GM21576 (cell line): Measurements from ENCODE around the gene LRP10.
A peak's percentile ranks its signal among the peaks of the same experiment; 100 is the strongest.
"Not testable (repeated sequence)": the region's sequence is repeated elsewhere in the genome, so short reads cannot be mapped to it uniquely, and the experiment has no call there.

Source experiments
- ATAC-seq: cut with Tn5 transposase; IDR thresholded peaks from one replicate; pipeline ENCODE4 v1.9.1; 2021; ENCODE audit warnings: mild to moderate bottlenecking, moderate library complexity; ENCODE audit not compliant: unreplicated experiment

Gene LRP10

GRCh38 chr14:22860377-22860776 is 11.2 kb upstream of the LRP10 start:
- not testable (repeated sequence) for ATAC-seq

- ATAC-seq: no peak
Observed at GRCh38 chr14:22861651-22862050, 9.9 kb upstream of the LRP10 start.

DNA sequence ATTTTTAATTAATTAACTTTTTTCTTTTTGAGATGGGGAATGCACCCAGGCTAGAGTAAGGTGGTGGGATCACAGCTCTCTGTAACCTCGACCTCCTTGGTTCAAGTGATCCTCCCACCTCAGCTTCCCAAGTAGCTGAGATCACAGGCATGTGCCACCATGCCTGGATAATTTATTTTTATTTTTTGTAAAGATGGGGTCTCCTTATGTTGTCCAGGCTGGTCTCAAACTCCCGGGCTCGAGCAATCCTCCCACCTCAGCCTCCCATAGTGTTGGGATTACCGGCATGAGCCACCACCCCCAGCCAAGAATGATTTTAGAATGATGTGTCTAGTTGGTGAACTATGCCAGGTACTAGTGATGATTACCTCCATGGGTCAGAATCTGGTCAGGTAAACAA is 6.6 kb upstream of the LRP10 start:
- no peak for ATAC-seq

DNA sequence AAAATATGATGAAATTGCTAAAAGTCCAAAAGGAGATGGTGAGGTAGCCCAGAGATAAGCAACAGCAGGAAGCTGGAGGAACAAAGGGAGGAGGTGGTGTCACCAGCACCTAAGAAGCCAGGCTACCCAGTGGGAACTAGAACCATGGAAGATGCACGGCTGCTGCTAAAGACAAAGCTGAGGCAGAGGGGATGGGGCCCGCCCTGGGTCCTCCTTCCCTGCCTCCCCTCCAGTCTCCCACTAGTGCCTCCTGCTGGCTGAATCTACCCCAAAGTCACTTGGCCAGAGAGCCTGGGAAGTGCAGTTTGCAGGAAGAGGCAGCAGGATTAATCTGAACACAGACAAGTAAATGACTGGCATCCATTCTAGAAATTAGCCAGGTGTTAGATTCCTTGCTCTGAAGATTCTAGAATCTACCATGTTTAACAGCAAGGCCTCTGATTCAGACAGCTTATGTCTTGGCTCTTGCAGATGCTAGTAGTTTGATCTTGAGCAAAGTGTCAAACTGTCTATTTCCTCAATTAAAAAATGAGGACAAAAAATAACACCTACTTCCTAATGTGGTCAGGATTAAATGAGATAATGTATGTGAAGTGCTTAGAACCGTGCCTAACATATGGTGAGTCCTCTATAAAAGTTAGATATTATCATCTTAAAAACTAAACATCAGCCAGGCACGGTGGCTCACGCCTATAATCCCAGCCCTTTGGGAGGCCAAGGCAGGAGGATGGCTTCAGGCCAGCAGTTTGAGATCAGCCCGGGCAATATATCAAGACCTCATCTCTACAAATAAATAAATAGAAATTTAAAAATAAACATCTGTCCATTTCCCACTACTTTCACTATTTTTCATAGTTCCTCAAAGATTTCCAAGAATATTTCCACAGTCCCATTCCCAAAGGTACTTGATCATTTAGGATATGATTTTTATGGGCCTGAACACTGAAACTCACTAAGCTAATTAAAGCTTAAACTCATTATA is 5.8 kb upstream of the LRP10 start:
- no peak for ATAC-seq

DNA sequence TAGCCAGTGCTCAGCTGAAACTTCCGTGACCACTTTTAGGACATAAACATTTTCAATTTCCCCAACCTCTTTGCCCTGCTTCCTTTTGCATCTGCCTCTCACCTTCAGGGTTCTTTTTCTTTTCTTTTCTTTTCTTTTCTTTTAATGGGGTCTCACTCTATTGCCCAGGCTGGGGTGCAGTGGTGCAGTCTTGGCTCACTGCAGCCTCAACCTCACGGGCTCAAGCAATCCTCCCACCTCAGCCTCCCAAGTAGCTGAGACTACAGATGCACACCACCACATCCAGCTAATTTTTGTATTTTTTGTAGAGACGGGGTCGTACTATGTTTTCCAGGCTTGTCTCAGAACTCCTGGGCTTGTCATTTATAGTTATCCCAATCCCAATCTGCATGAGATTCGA is 4.7 kb upstream of the LRP10 start:
- ATAC-seq: no peak

DNA sequence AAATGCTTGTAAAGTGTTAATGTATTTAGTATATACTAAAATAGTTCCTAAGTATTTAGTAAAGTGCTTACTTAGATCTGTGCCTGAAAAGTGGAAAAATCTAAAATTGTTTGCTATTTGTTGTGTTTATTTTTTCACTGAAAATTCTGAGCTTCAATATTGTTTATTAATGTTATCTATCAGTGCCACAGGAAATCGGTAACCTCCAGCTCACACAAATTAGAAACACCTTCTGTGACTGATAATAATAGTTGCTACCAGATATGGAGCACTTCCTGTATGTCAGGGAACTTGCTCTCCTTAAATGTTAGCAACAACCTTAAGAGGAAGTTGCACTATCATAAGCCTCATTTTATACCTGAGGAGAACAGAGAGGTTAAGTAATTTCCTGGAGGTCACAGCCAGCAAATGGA is 723 bp upstream of the LRP10 start:
- peak; percentile 44 for ATAC-seq

DNA sequence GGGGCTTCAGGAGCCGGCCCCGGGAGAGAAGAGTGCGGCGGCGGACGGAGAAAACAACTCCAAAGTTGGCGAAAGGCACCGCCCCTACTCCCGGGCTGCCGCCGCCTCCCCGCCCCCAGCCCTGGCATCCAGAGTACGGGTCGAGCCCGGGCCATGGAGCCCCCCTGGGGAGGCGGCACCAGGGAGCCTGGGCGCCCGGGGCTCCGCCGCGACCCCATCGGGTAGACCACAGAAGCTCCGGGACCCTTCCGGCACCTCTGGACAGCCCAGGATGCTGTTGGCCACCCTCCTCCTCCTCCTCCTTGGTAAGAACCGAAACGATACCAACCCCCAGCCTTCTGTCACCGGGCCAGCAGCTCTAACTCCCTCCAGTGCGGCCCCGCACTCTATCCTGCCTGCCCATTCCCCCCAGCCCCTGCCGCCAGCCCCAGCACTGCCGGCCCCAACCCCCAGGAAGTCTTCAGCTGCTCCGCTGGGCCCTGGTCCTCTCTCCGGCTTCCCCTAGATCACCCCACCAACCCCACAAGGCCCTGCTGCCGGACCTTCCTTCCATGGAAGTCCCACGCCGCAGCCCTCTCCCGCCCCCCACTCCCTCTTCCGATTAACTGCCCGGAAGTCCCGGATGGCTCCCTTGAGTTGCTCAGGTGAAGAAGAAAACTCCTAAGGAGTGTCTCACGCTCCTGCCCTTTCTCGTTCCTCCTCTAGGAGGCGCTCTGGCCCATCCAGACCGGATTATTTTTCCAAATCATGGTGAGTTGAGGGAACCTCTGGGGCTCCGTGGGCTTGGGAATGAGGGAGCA is 693 bp downstream of the LRP10 start:
- ATAC-seq: peak; percentile 18

DNA sequence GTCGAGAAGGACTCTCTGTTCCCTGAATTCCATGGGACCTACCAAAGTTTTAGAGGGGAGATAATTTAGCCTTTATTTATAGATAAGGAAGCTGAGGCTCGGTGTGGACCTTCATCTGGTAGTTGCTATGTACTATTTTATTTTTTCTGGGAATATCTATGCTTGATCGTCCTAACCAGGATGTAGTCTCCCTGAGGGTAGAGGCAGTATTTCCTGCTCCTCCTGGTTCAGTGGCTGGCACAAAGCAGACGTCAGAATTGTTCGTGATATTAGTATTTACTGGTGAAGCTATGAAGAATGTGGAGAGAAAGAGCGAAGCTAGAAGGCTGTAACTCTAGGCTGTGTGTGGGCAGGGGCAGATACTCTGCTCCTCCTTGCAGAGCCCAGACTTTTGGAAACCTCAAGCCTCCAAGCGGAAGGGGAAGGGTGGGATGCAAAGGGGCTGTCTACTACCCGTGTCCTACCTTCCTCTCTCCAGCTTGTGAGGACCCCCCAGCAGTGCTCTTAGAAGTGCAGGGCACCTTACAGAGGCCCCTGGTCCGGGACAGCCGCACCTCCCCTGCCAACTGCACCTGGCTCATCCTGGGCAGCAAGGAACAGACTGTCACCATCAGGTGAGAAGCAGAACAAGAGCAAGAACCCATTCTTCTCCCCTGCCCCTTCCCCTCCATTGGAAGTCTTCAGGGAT is 1.4 kb downstream of the LRP10 start:
- ATAC-seq: no peak

DNA sequence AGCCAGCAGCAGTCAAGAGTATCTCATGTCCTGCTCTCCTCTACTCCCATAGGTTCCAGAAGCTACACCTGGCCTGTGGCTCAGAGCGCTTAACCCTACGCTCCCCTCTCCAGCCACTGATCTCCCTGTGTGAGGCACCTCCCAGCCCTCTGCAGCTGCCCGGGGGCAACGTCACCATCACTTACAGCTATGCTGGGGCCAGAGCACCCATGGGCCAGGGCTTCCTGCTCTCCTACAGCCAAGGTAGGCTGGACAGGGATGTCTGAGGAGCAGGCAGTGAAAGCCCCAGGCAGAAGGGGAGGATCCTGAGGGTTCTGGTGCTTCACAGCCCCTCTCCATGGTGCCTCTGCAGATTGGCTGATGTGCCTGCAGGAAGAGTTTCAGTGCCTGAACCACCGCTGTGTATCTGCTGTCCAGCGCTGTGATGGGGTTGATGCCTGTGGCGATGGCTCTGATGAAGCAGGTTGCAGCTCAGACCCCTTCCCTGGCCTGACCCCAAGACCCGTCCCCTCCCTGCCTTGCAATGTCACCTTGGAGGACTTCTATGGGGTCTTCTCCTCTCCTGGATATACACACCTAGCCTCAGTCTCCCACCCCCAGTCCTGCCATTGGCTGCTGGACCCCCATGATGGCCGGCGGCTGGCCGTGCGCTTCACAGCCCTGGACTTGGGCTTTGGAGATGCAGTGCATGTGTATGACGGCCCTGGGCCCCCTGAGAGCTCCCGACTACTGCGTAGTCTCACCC is 3.6 kb downstream of the LRP10 start:
- no peak for ATAC-seq

DNA sequence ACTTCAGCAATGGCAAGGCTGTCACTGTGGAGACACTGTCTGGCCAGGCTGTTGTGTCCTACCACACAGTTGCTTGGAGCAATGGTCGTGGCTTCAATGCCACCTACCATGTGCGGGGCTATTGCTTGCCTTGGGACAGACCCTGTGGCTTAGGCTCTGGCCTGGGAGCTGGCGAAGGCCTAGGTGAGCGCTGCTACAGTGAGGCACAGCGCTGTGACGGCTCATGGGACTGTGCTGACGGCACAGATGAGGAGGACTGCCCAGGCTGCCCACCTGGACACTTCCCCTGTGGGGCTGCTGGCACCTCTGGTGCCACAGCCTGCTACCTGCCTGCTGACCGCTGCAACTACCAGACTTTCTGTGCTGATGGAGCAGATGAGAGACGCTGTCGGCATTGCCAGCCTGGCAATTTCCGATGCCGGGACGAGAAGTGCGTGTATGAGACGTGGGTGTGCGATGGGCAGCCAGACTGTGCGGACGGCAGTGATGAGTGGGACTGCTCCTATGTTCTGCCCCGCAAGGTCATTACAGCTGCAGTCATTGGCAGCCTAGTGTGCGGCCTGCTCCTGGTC is 4.3 kb downstream of the LRP10 start:
- no peak for ATAC-seq

DNA sequence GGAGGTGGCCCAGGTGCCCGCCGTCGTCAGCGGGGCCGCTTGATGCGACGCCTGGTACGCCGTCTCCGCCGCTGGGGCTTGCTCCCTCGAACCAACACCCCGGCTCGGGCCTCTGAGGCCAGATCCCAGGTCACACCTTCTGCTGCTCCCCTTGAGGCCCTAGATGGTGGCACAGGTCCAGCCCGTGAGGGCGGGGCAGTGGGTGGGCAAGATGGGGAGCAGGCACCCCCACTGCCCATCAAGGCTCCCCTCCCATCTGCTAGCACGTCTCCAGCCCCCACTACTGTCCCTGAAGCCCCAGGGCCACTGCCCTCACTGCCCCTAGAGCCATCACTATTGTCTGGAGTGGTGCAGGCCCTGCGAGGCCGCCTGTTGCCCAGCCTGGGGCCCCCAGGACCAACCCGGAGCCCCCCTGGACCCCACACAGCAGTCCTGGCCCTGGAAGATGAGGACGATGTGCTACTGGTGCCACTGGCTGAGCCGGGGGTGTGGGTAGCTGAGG is 5.5 kb downstream of the LRP10 start:
- ATAC-seq: no peak

- no peak for ATAC-seq
Observed at GRCh38 chr14:22878271-22879246, 7.0 kb downstream of the LRP10 start.

DNA sequence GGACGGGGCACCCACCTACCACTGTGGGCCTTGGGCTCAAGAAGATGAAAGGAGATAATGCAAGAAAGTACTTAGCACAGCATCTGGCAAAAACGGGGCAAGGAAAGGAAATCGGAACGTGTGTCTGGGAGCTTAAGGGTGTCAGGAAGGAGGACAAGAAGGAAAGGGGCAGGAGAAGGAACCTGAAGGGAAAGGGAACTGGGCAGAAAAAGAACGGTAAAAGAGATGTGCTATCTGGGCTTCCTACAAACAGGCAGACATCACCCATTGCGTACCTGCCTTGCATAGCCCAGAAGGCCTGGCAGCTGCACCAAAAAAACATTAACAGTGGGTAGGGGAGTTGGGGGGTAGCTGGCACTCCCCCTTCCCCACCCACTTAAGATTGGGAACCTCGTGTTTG is 10.5 kb downstream of the LRP10 start:
- ATAC-seq: no peak

GRCh38 chr14:22882529-22883172 is 11.1 kb downstream of the LRP10 start:
- ATAC-seq: no peak

GRCh38 chr14:22883173-22883976 is 11.8 kb downstream of the LRP10 start, which contains the start of gene REM2:
Gene REM2 (plus strand): TSS chr14:22883222. CDS start chr14:22883288, 66 bp downstream.
- no peak for ATAC-seq

DNA sequence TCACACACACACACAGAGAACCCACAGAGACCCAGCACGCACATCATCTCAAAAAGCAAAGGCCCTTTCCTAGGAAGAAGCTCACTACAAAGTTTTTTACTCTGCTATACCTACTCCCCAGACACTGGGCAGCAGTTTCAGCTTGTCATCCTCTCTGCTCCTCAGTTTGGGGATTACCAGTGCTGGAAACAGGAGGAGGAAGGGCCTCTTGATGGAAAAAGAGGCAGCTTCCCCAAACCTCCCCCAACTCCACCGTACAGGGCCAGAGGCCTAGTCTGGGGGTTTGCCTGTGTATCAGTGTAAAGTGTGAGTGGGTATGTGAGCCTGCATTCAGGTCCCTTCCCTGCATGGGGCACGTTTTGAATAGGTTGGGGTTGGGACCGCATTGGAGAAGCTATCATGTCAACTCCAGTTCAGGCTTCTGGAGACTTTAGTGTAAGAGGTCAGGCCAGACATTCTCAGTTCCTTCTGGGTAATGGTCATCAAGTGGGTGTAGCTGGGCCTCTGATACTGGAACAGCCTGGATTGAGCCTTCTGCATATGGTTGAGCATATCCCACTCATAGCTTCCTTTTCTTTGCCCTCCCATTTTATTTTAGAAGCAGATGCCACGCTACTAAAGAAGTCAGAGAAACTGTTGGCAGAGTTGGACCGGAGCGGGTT is 12.7 kb downstream of the LRP10 start:
- ATAC-seq: no peak
